Activated gamma-delta T cell (primary cell): ENCODE results near the gene RAB23.

Source experiments
- DNase-seq: peaks from one replicate; lab custom pipeline; 2025; lab: John Stamatoyannopoulos, UW

Gene RAB23

DNA sequence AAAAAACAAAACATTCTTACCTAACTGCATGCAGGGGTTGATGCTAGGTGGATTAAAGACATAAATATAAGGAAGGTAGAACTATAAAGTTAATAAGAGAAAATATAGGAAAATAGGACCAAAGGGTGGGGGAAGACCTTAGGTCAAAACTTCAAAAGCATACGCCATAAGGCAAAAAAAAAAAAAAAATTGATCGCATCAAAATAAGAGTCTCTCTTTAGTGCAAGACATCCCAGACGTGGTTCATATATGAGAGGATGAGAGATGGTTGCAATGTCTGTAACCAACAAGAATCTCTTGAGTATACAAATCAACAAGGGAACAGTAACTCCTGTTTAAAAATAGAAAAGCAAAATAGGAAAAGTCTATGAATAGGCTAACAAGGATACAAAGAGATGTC, 41.5 kb downstream of the RAB23 start:
- DNase-seq = no peak

DNA sequence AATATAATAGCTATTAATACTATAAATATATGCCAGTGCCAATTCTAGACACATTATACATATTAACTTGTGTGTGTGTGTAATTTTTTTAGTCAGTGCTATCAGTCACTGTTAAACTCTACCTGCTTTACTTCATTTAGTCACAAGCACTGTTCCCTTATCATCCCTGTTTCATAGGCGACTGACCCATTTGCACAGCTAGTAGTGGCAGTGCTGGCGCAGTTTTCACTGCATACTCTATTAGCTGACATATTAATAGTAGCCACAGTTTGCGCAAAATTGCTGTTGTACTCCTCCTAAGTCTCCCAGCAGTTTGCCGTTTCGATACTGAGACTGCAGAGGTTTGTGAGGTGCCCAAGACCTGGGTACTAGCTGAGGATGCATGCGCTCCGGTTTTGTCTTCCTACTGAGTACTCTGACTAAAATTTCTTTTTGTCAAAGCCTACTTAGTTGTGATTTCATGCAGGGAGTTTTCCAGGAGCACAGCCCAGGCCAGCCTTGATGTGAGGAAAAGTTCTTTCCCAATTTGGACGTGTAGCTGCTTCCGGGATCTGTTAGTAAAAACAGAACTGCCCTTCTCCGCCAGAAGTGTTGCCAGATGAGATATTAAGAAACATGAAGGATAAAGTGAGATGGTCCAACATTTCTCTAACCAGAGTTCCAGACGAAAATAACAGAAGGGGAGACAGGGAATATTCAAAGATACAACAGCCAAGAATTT, 44.4 kb downstream of the RAB23 start:
- DNase-seq = no peak

DNA sequence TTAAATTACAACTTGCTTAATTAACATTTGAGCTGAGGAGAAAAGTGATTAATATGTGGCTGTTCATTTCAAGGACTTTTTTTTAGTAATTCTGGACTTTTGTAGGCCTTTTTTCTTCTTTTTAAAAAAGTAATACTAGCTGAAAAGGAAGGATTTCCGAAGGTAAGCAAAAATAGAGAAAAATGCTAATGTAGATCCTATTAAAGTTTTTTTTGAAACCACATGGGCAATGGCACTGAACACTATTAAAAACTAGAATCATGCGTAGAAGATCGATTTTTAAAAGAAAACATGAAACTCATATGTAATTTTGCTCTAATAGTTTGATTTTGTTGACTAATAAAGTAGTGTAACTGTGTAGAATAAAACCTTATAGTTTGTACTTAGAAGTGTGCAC, 47.6 kb downstream of the RAB23 start:
- no peak for DNase-seq

GRCh38 chr6:57173886-57174510, 48.1 kb downstream of the RAB23 start:
- no peak for DNase-seq

DNA sequence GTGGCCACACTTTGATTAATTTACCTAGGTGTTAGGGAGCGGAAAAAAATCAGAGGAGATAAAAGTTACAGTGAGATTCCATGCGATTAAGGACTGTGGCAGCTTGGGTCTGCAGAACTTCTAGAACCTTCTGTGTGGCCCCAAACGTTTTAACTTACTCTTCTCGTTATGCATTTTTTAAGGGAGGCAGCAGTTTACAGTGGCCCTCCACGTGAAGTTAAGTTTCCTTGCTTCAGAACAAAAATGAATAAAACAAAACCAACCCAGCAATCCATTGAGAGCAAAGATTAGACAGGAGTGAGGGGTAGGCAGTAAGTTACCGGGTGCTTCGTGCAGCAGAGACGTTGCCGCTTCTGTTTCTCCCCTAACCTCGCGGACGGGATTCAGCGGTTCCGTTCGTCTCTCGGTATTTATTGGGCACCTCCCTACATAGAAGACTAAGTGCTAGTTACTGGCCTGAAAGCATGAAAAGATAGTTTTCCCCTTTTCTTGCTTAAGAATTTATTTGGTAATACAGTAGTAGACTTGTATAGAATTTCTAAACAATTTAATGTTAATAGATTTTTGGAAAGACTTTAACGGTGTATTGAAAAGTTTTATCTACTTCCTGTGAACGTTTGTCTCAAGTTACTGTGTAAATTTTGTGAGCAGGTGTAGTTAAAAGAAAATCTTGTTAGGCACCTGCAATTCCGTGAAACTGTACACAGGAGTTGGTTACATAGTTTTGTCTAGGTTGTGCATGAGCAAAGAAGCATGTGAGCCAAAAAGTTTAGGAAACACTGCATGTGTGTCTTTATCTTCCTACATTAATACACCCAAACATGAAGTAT, 48.8 kb downstream of the RAB23 start:
- DNase-seq = no peak

DNA sequence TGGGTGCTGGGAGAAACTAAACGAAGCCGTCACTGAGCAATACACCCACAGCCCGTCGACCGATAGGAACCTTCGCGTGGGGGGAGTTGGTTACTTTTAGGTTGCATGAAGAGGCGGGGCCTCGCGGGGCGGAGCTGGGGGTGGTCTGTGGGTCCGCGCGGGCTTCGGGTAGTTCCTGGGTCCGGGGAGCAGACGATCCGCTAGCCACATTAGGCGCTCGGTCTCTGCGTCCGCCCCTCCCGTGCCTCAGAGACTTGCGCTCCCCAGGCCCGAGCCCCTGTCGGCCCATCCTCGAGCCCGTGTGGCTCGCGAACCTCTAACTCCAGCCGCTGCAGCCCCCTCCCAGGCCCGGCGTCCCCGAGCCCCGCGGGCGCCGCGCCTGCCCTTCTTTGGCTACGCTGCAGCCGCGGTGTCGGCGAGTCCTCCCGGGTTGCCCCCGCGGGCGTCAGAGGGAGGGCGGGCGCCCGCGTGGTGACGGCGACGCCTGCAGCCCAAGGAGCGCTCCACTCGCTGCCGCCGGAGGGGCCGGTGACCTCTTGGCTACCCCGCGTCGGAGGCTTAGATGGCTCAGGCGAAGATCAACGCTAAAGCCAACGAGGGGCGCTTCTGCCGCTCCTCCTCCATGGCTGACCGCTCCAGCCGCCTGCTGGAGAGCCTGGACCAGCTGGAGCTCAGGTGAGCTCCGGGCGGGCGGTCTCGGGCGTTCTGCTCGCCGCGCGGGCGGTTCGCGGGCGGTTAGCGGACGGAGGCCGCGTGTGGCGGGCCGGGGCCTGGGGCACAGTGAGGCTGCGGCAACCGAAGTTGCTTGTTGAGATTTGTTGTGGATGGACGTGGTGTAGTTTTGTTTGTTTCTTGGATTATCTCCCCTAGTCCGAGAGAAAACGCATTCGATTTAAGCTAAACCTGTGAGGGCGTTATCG, 49.7 kb downstream of the RAB23 start, which contains the start of gene BAG2:
TSS of gene BAG2 (plus strand) at position 191 of the 920 bp plus-strand sequence. CDS start at position 563, 372 bp downstream.
- DNase-seq = peak; percentile 78

DNA sequence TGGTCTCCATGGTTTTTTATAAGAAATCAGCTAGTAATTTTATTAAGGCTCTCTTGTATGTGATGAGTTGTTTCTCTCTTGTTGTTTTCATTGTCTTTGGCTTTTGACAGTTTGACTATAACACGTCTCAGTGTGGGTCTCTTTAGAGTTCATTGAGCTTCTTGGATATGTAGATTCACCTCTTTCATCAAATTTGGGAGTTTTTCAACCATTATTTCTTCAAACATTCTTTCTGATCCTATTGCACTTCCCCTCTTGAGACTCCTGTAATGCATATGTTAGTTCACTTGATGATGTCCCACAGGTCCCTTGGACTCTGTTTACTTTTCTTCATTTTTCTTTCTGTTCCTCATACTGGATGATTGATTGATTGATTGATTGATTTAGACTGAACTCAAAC, 57.0 kb downstream of the RAB23 start:
- no peak for DNase-seq

DNA sequence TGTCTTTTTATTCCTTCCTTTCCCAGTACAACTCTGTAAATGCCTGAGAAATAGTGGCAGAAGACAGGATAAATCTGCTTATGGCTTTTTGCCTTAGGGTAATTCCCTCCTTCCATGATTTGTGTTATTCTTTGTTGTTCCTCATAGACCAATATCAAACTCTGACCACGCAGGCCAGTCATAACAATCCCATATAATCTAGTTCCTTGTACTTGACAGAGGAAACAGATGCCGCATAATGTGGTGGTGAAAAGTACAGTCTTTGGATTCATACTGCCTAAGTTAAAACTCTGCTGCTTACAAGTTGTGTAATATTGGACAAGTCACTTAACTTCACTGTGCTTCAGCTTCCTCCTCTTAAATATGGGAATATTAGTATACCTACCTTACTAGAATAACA, 58.2 kb downstream of the RAB23 start:
- no peak for DNase-seq

GRCh38 chr6:57162516-57162915, 59.6 kb downstream of the RAB23 start:
- DNase-seq = no peak

GRCh38 chr6:57162028-57162427, 60.1 kb downstream of the RAB23 start:
- DNase-seq = no peak

DNA sequence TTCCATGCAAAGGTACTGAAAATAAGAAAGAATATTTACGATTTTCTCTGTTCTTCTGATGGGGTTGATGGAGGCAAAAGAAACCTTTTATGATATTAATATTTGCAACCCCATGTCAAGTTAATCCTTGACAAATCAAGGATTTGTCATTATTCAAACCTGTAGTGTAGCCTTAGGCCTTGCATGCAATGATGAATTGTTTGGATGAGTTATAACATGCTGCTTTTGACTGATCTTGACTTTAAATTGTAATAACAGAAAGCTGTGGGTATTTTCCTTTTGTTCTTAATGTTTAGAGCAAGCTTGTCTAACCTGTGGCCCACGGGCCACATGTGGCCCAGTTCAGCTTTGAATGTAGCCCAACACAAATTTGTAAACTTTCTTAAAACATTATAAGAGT, 63.0 kb downstream of the RAB23 start:
- DNase-seq = no peak

DNA sequence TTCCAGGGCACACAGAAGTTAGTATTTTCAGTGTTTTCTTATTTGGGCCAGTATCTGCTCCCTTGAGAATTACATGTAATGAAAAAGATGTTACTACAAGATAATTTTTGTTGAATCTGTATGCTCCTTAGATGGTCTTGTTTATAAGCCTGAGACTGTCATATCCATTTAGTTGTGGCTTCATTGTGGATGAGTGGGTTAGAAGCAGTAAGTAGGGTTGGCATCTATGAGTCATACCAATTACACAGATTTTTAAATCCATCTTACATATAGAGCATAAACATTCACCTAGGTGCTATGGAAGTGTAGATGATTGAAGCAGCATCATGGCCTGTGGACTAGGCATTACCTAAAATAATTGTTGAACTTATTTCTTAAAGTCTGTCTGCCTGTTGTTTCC, 63.4 kb downstream of the RAB23 start:
- DNase-seq = no peak

- no peak for DNase-seq
These were observed 73.9 kb downstream of the RAB23 start for GRCh38 chr6:57147955-57148858.

GRCh38 chr6:57147401-57147800, 74.7 kb downstream of the RAB23 start:
- DNase-seq = no peak

- DNase-seq = no peak
These were observed 78.4 kb downstream of the RAB23 start for GRCh38 chr6:57143690-57144089.

DNA sequence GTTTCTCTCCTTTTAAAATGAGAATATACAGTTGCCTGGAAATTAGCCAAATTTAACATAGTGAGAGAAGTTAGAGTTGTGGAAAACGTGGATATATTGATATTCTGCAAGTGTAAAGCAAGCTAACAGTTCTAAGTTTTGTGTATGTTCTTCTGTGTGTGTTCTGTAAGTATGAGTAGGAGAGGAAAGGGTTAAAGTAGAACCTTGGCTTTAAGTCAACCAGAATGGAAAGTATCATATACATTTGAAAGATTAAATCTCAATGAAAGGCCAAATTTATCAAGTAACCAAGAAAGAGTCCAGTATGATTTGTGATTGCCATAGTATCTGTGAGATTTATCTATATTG, 80.0 kb downstream of the RAB23 start:
- no peak for DNase-seq

DNA sequence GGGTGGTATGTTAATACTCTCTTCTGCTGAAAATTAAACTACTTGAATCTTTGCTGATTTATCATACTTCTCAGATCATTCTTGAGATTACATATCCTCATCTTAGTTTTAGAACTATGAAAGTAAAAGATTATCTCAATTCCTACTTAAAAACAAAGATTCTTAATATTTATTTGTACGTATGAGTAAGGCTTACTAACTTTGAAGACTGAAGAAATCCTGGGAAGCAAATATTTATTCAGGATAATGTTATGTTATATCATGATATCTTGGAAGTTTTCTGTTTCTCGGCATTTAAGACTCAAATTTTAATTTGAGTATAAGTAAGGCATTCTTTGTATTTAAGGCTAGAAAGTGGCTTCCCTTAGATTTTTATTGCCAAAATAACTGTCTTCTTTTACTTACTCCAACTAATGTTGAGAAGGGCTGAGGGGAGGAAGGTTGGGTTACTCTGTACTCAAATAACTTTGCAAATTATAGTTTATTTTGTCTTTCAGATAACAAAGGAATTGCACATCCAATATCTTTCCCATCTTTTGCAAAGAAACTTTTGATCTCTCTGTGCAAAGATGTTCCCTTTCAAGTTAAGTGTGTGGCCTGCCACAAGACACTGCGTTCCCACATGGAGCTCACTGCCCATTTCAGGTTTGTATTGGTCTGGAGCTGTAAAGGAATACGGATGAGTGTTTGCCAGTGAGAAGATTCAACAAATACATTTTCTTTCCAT, 80.5 kb downstream of the RAB23 start:
- DNase-seq = no peak

DNA sequence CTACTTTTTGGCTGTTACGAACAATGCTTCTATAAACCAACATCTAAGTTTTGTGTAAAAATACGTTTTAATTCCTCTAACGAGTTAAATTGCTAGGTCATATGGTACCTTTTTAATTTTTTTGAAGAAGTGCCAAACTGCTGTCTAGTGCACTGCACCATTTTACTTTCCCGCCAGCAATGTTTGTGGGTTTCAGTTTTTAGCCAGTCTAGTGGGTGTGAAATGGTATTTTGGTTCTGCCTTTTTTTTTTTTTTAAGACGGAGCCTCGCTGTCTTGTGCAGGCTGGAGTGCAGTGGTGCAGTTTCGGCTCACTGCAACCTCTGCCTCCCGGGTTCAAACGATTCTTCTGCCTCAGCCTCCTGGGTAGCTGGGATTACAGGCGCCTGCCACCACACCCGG, 84.1 kb downstream of the RAB23 start:
- DNase-seq = no peak

DNA sequence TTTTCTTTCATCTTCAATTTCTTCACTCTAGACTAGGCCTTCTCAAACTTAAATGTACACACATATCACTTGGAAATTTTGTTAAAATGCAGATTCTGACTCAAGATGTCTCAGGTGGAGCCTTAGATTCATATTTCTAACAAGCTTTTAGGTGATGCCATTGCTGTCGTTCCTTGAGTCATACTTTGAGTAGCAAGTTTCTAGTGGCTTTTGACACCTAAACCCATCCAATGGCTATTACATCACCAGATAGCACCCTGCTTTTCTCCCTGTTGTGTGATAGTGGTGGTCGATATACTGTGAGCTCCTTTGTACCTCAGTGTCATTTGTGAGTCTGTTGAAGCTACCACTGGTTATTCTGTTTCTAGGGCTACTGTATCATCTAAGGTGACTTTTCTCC, 84.8 kb downstream of the RAB23 start:
- DNase-seq = no peak
